Measurements from ENCODE around the gene CDK5. TPM values are rescaled to one million over a fixed set of nuclear protein-coding genes. Genes with fewer than 3 reads are reported as not detected.

Gene CDK5
- total and polyA plus RNA-seq, 10 of the 15 experiments (the other 5 are each of a cell fraction or from before 2014, with no cell fraction given): 1.5 to 33.4 (median 21.6) TPM

- TF ChIP-seq MYB (IDR thresholded peaks at IDR 0.05; ENCODE audit: borderline replicate concordance, low read depth, low read length) (no peak), NRF1 (conservative IDR thresholded peaks at IDR 0.05; ENCODE audit: low read depth, low read length) (no peak), MXI1 (IDR thresholded peaks at IDR 0.05; ENCODE audit: low read depth, low read length) (peak; percentile 83), EZH2 (IDR thresholded peaks at IDR 0.05; ENCODE audit: borderline replicate concordance, control insufficient read depth, low read depth, low read length) (no peak), BMI1 (IDR thresholded peaks at IDR 0.05; ENCODE audit: borderline replicate concordance) (peak; percentile 86), EGR1 (IDR thresholded peaks at IDR 0.05; ENCODE audit: borderline replicate concordance in 1 of 2, low read depth in 2 of 2, low read length in 2 of 2) (0 out of 3 replicates have a peak, but pooled peaks of 1 of the 2 experiments have one; percentile 32), KLF5 (IDR thresholded peaks at IDR 0.05; ENCODE audit: partially characterized antibody) (peak; percentile 67), MTA3 (IDR thresholded peaks at IDR 0.05; ENCODE audit: borderline replicate concordance, low read length) (no peak), ETV6 (conservative IDR thresholded peaks at IDR 0.05 in 1 of 2, IDR thresholded peaks at IDR 0.05 in 1 of 2; ENCODE audit: borderline replicate concordance in 1 of 2, low read depth in 1 of 2) (no peak), CBX5 (IDR thresholded peaks at IDR 0.05; ENCODE audit: low read depth) (0 out of 2 replicates have a peak, but pooled peaks have one; percentile 47), ELK1 (IDR thresholded peaks at IDR 0.05; ENCODE audit: low read depth, low read length) (peak; percentile 16; the same call in 1 of the 2 replicates), TCF3 (IDR thresholded peaks at IDR 0.05; ENCODE audit: borderline replicate concordance, insufficient read depth, low read depth, low read length) (peak; percentile 72; the same call in 1 of the 2 replicates), MLLT1 (IDR thresholded peaks at IDR 0.05) (no peak), RELA (IDR thresholded peaks at IDR 0.05; ENCODE audit: borderline replicate concordance, partially characterized antibody) (no peak), DPF2 (IDR thresholded peaks at IDR 0.05) (peak; percentile 95), LARP7 (IDR thresholded peaks at IDR 0.05) (peak; percentile 86), ZZZ3 (IDR thresholded peaks at IDR 0.05; ENCODE audit: control insufficient read depth, insufficient read length, low read depth) (no peak), USF1 (IDR thresholded peaks at IDR 0.05; ENCODE audit: borderline replicate concordance, extremely low read length, insufficient read depth, low read depth, low read length) (no peak), ZBTB11 (CRISPR knock-in tag; IDR thresholded peaks at IDR 0.05) (no peak), IKZF2 (IDR thresholded peaks at IDR 0.05) (0 out of 4 replicates have a peak, but pooled peaks of 1 of the 2 experiments have one; percentile 22), HCFC1 (IDR thresholded peaks at IDR 0.05; ENCODE audit: low read length) (peak; percentile 86), IRF4 (IDR thresholded peaks at IDR 0.05; ENCODE audit: low read depth, low read length) (no peak)
Observed at GRCh38 chr7:151028131-151028947, 29.4 kb downstream of the CDK5 start, which contains the start of gene ABCB8 (continued).
